Astrocyte (in vitro differentiated cells and primary cell): ENCODE measurements around the gene UNC93B1. TPM values are rescaled to one million over a fixed set of nuclear protein-coding genes. Genes with fewer than 3 reads are reported as not detected.
A peak's percentile ranks its signal among the peaks of the same experiment; 100 is the strongest.
"Not testable (repeated sequence)": the region's sequence is repeated elsewhere in the genome, so short reads cannot be mapped to it uniquely, and the experiment has no call there.

Experiments used
- DNase-seq: peaks from one replicate; pipeline ENCODE4 v3.0.0-alpha.2; 2010; ENCODE audit warnings: low read depth
- FAIRE-seq: peaks from 2 replicates; lab custom pipeline; 2011; peaks lifted over from hg19 to GRCh38; lab: Jason Lieb, UNC
- H2AFZ ChIP-seq: 2 replicates; pipeline ENCODE4 v1.6.0; 2012; ENCODE audit warnings: low read depth, low read length, inconsistent platforms
- H3K27ac ChIP-seq: 2 replicates; pipeline ENCODE4 v1.5.1; 2011; ENCODE audit warnings: low read depth, low read length, inconsistent platforms
- H3K27me3 ChIP-seq: 2 replicates; pipeline ENCODE4 v1.6.0; 2011; ENCODE audit warnings: low read length, inconsistent platforms; ENCODE audit not compliant: insufficient read depth
- H3K36me3 ChIP-seq: 2 replicates; pipeline ENCODE4 v1.5.1; 2011; ENCODE audit warnings: low read length, inconsistent platforms; ENCODE audit not compliant: insufficient read depth
- H3K4me1 ChIP-seq: 2 replicates; pipeline ENCODE4 v1.5.1; 2011; ENCODE audit warnings: low read length, inconsistent platforms; ENCODE audit not compliant: insufficient read depth
- H3K4me2 ChIP-seq: 2 replicates; pipeline ENCODE4 v1.6.0; 2012; ENCODE audit warnings: low read length, inconsistent platforms
- H3K4me3 ChIP-seq: 2 replicates; pipeline ENCODE4 v1.5.1; 2011; ENCODE audit warnings: low read depth, mild to moderate bottlenecking, low read length, inconsistent platforms; ENCODE audit not compliant: insufficient read depth
- H3K79me2 ChIP-seq: 2 replicates; pipeline ENCODE4 v1.6.0; 2012; ENCODE audit warnings: mild to moderate bottlenecking, low read length, inconsistent platforms; ENCODE audit not compliant: insufficient read depth
- H3K9ac ChIP-seq: 2 replicates; pipeline ENCODE4 v1.6.0; 2012; ENCODE audit warnings: mild to moderate bottlenecking, low read length, inconsistent platforms
- H3K9me3 ChIP-seq: 2 replicates; pipeline ENCODE4 v1.5.1; 2012; ENCODE audit warnings: low read depth, mild to moderate bottlenecking, low read length, inconsistent platforms; ENCODE audit not compliant: insufficient read depth
- H4K20me1 ChIP-seq: 2 replicates; pipeline ENCODE4 v1.6.0; 2012; ENCODE audit warnings: low read length, inconsistent platforms; ENCODE audit not compliant: insufficient read depth
- H3K27ac Mint-ChIP-seq: one replicate; pipeline ENCODE4 v1.8.0; 2021; ENCODE audit warnings: mild to moderate bottlenecking, mixed read lengths; ENCODE audit not compliant: unreplicated experiment
- H3K27me3 Mint-ChIP-seq: one replicate; pipeline ENCODE4 v1.8.0; 2021; ENCODE audit warnings: low read depth, mixed read lengths; ENCODE audit not compliant: unreplicated experiment
- H3K36me3 Mint-ChIP-seq: one replicate; pipeline ENCODE4 v1.8.0; 2021; ENCODE audit warnings: low read depth, mixed read lengths; ENCODE audit not compliant: unreplicated experiment
- H3K4me1 Mint-ChIP-seq: one replicate; pipeline ENCODE4 v1.8.0; 2021; ENCODE audit warnings: low read depth, mixed read lengths; ENCODE audit not compliant: unreplicated experiment
- H3K4me3 Mint-ChIP-seq: one replicate; pipeline ENCODE4 v1.8.0; 2021; ENCODE audit warnings: mild to moderate bottlenecking, moderate library complexity, mixed read lengths; ENCODE audit not compliant: unreplicated experiment
- H3K9me3 Mint-ChIP-seq: one replicate; pipeline ENCODE4 v1.8.0; 2021; ENCODE audit warnings: mild to moderate bottlenecking, mixed read lengths; ENCODE audit not compliant: unreplicated experiment
- EZH2 ChIP-seq: IDR thresholded peaks from 2 replicates; pipeline ENCODE4 v1.6.1; 2012; ENCODE audit warnings: mild to moderate bottlenecking, low read length, inconsistent platforms; ENCODE audit not compliant: insufficient read depth
- total RNA-seq: library from RNA; stranded (reverse); gene quantifications from 2 replicates; pipeline ENCODE4 v1.2.1, GENCODE V29; 2021
- TF ChIP-seq, protein P1 (sequence below): IDR thresholded peaks from 2 replicates; pipeline ENCODE4 v1.5.1; 2011; ENCODE audit warnings: low read depth, mild to moderate bottlenecking, inconsistent platforms, low read length, moderate library complexity; ENCODE audit not compliant: insufficient read depth

The UNC93B1 gene
- total RNA-seq, 1 donor from 2014 or later = 37.3 TPM

DNA sequence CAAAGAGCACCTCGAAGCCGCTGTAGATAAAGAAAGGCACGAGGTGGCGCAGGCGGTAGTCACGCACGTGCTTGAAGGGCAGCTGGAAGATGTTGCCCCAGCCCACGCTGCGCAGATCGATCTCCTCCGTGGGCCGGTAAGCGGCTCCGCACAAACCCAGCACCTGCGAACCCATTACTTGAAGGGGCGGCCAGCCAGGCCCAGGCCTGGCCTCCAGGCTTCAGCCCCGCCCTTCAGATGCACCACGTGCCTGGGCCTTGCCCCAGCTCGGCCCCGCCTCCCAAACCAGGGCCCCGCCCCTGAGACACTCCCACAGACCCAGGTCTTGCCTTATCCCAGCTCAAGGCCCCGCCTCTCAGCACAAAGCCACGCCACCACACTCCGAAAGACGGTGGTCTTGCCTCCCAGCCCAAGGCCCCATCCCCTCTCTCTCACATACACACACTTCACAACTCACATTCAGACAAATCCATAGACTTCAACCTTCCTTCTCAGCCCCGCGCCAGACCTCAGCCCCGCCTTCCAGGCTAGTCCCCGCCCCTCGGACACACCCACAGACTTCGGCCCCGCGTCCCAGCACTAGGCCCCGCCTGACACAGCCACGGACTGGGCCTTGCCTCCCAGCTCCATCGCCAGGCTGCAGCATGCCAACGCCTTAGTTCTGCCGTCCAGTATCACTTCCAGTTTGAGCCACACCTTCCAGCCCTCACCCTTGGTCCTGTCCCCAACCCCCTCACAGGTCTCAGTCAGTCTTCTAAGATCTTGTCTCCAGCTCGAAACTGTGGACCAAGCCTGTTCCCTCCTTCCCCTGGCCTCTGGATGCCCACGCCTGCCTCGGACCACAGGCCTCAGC is 7.0 kb downstream of the UNC93B1 start:
- no peak overlapping the region for H3K4me3 ChIP-seq
- Mint-ChIP-seq H3K4me1 (peaks cover under 1% of the 10 kb centered on the region), H3K4me3 (peak overlapping the region; percentile 70), H3K9me3 (no peaks in the 10 kb centered on the region), H3K36me3 (peaks cover 17% of the 10 kb centered on the region), H3K27me3 (peaks cover 14% of the 10 kb centered on the region), H3K27ac (peak overlapping the region; percentile 20)
- H3K79me2 ChIP-seq = no peaks in the 10 kb centered on the region
- TF ChIP-seq EZH2 = no peak
- TF ChIP-seq, protein P1, sequence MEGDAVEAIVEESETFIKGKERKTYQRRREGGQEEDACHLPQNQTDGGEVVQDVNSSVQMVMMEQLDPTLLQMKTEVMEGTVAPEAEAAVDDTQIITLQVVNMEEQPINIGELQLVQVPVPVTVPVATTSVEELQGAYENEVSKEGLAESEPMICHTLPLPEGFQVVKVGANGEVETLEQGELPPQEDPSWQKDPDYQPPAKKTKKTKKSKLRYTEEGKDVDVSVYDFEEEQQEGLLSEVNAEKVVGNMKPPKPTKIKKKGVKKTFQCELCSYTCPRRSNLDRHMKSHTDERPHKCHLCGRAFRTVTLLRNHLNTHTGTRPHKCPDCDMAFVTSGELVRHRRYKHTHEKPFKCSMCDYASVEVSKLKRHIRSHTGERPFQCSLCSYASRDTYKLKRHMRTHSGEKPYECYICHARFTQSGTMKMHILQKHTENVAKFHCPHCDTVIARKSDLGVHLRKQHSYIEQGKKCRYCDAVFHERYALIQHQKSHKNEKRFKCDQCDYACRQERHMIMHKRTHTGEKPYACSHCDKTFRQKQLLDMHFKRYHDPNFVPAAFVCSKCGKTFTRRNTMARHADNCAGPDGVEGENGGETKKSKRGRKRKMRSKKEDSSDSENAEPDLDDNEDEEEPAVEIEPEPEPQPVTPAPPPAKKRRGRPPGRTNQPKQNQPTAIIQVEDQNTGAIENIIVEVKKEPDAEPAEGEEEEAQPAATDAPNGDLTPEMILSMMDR = no peak
- no peaks in the 10 kb centered on the region for H3K27me3 ChIP-seq
- H3K4me2 ChIP-seq = no peak overlapping the region
- FAIRE-seq = no peak
- no peak overlapping the region for H3K9ac ChIP-seq
- no peaks in the 10 kb centered on the region for H3K4me1 ChIP-seq
- H2AFZ ChIP-seq = no peak overlapping the region
- no peak for DNase-seq
- H3K36me3 ChIP-seq = no peaks in the 10 kb centered on the region
- H3K9me3 ChIP-seq = no peaks in the 10 kb centered on the region
- H4K20me1 ChIP-seq = no peaks in the 10 kb centered on the region
- H3K27ac ChIP-seq = no peak overlapping the region

DNA sequence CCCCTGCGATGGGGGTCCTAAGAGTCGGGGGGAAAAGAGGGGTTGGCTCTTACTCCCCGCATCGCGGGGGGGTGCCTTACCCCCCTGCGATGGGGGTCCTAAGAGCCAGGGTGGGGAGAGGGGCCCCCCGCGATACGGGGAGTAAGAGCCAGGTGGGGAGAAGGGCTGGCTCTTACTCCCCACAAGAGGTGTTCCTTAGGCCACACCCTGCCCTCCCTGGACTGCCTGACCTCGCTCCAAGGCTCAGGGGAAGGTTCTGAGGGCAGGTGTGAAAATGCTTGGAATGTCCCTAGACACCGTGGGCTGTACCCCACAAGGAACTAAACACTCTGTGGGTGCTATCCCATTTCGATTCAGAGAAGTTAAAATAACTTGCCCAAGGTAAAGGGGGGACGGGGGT is 7.8 kb downstream of the UNC93B1 start:
- no peak overlapping the region for H3K9ac ChIP-seq
- no peak for FAIRE-seq
- Mint-ChIP-seq H3K4me1 (peaks cover 2% of the 10 kb centered on the region), H3K27me3 (peaks cover 15% of the 10 kb centered on the region), H3K27ac (no peak overlapping the region), H3K9me3 (no peaks in the 10 kb centered on the region), H3K36me3 (peaks cover 17% of the 10 kb centered on the region), H3K4me3 (no peak overlapping the region)
- no peak overlapping the region for H3K27ac ChIP-seq
- TF ChIP-seq EZH2 = no peak
- TF ChIP-seq, protein P1 = no peak
- H2AFZ ChIP-seq = no peak overlapping the region
- no peak overlapping the region for H3K4me2 ChIP-seq
- H3K4me1 ChIP-seq = no peaks in the 10 kb centered on the region
- H3K27me3 ChIP-seq = no peaks in the 10 kb centered on the region
- no peak overlapping the region for H3K4me3 ChIP-seq
- H4K20me1 ChIP-seq = no peaks in the 10 kb centered on the region
- no peak for DNase-seq
- H3K36me3 ChIP-seq = no peaks in the 10 kb centered on the region
- no peaks in the 10 kb centered on the region for H3K79me2 ChIP-seq
- H3K9me3 ChIP-seq = no peaks in the 10 kb centered on the region

DNA sequence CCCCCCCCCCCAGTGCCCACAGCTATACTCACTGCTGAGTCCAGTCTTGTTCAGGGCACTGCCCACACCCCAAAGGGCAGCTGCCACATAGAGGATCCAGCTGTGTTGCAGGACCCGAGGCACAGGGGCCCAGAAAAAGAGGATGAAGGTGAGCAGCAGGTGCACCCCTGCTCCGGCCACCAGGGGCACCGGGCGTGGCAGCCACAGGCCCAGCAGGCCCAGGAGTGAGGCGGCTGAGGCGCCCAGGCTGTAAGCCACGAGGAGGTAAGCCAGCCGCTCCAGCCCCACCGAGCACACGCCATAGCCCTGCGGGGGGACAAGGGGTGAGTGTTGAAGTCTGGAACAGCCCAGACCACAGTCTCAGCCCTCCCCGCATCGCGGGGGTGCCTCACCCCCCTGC is 8.3 kb downstream of the UNC93B1 start:
- Mint-ChIP-seq H3K36me3 (peaks cover 17% of the 10 kb centered on the region), H3K27me3 (peaks cover 15% of the 10 kb centered on the region)
- not testable (repeated sequence) for H3K27ac ChIP-seq, H3K4me3 Mint-ChIP-seq, H3K27me3 ChIP-seq, H4K20me1 ChIP-seq, H3K79me2 ChIP-seq, H3K4me3 ChIP-seq, H3K4me1 Mint-ChIP-seq, H3K27ac Mint-ChIP-seq, DNase-seq, H3K9me3 ChIP-seq, H3K9me3 Mint-ChIP-seq, FAIRE-seq, H3K4me2 ChIP-seq, H3K9ac ChIP-seq, H2AFZ ChIP-seq, H3K36me3 ChIP-seq, H3K4me1 ChIP-seq

DNA sequence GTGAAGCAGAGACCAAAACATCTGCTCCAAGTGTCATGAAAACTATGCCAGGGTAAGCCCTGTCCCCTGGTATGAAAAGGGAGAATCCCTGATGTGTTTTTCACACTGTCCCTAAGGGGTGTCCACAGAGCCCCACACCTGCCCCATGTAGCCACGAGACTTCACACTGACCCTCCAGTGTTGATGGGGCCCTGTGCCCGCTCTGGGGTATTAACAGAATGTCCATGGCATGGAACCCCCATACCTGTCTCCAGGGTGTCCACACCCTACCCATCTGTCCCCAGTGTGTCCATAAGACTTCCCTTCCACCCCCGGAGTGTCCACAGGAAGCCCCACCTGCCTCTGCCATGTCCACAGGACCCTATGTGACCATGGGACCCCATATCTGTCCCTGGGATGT is 8.8 kb downstream of the UNC93B1 start:
- FAIRE-seq, H3K4me2 ChIP-seq, H3K36me3 ChIP-seq, H4K20me1 ChIP-seq, H3K27me3 ChIP-seq, H3K4me1 ChIP-seq, H3K27ac ChIP-seq, DNase-seq, H3K4me3 Mint-ChIP-seq, H3K4me3 ChIP-seq, H3K79me2 ChIP-seq, H3K9me3 ChIP-seq, H2AFZ ChIP-seq, H3K9ac ChIP-seq, H3K9me3 Mint-ChIP-seq, H3K27ac Mint-ChIP-seq, H3K4me1 Mint-ChIP-seq: not testable (repeated sequence)
- peaks cover 17% of the 10 kb centered on the region for H3K36me3 Mint-ChIP-seq
- peaks cover 15% of the 10 kb centered on the region for H3K27me3 Mint-ChIP-seq
